NOMO-1 treated with DMSO at 0.1 percent for 48 hours (cell line): ENCODE results near the gene CASP2.

Source experiments
- DNase-seq: peaks from one replicate; lab custom pipeline; 2025; ENCODE audit not compliant: unreplicated experiment; lab: John Stamatoyannopoulos, UW

CASP2 gene

DNA sequence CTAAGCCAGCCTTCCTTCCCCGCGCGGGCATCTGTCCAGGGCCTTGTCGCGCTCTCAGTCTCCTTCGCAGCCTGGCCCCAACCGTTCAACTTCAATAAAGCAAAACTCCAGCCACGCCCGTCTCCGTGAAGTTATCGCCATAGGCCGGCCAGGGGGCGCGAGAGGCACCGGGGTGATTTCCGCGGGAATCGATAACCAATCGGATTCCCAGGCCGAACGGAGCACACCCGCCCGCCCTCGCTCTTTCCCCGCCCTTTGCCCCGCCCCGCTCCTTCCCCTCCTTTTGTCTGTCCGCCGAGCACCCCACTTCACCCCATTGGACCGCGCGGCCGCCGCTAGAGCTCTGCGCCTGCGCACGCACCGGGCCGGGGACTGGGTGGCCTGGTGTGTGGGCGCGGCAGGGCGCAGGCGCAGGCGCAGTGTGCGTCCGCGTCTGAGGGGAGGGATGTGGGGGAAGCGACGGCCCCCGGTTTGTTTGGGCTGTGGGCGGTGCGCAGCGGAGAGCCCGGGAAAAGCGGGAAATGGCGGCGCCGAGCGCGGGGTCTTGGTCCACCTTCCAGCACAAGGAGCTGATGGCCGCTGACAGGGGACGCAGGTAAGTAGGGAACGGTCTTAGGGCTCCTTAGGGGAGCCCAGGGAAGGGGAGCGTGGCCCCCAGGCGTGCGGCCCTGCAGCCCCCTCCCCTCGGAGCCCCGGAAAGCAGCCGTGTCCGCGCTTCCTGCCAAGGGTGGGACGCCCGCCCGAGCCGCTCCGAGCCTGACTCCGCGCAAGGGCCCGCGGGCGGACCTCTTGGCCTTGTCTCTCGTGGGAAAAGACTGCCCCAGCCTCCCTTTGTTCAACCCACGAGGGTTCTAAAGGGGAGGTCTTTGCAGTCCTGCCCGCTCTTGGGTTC, at the start of gene CASP2:
TSS of gene CASP2 (plus strand) at position 417 of the 892 bp plus-strand sequence. CDS start at position 522, 105 bp downstream.
- peak; percentile 89 for DNase-seq

DNA sequence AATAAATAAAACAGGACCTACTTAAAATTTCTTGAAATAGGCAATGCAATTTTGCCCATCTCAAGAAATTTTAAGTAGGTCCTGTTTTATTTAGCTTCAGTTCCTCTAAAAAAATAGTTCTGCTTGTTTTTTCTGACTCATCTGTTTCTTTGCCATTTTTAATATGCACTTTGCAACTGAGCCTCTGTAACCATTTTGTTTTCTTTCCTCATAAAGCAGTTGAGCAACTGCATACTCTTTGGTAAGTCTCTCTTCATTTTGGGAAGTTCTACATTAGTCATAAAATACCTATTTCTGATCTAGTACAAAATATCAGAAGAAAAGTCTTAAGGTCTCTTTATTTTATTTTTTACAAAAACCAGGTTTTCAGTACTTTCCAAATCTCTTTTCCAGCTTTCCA, 48.3 kb upstream of the CASP2 start:
- DNase-seq = peak; percentile 82

DNA sequence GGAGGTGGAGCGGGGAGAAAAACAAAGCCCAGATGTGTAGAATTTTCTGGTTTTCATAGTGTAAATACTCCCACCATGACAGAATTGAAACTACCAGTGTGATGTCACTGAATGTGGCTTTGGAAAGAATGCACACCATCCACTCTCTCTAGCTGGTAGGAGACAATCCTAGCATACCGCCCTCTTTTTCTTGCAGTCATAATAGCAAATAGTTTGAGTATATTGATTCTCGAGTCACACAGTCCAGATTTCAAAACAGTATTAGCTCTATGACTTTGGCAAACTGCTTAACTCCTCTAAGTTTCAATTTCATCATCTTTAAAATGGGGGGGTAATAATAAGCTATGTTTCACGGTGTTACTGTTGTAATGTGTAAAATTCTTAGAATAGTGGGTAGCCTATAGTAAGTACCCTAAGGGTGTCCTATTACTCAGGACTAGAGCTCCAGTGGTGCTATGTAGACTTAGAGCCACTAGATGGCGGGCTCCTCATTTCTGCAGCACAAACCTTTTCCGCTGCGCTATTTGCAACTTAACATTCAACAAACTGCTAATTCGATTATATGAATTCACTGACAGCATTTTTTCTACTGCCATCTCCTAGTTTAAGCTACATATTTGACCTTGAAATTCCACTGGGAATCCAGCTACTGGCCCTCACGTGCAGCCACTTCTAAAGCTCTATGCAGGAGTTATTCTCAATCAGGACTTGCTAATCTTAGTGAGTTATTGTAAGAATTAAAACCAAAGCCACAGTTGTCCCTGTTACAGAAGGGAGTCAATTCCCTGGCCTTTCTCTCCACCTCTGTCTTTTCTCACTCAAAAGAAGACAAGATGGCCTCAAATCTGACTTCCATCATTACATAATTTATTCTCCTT, 47.6 kb upstream of the CASP2 start:
- peak; percentile 70 for DNase-seq

DNA sequence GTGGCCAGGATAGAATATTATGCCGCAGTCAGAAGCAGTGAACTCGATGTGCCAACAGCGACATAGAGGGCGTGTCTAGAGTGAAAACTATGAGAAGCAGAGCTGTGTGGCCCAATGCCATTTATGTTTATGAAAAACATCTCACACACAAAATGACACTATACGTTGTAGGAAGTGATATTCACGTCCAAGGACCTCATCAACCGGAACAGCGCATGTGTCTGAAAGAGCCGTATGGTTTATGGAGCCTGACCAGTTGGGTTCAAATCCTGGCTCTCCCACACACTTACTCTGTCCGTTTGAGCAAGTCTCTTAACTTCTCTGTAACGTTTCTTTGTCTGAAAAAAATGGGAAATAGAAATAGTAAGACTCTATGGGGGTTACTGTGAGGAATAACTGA, 45.8 kb upstream of the CASP2 start:
- no peak for DNase-seq

DNA sequence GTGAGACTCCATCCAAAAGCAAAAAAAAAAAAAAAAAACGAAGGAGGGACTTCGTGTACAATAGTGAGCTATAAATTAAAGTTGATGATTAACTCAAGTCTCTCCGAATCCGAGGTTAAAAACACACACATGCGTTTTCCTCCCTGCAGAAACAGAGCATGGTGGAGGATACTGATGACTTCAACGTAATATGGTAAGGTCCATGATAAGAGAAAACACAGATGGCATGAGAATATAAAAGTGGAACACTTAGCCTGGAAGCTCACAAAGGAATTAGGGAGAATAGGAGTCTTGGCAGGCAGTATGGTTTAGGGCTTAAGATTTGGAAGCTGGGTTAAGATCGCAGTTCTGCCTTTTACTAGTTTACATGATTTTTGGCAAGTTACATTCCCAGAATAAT, 45.0 kb upstream of the CASP2 start:
- no peak for DNase-seq

DNA sequence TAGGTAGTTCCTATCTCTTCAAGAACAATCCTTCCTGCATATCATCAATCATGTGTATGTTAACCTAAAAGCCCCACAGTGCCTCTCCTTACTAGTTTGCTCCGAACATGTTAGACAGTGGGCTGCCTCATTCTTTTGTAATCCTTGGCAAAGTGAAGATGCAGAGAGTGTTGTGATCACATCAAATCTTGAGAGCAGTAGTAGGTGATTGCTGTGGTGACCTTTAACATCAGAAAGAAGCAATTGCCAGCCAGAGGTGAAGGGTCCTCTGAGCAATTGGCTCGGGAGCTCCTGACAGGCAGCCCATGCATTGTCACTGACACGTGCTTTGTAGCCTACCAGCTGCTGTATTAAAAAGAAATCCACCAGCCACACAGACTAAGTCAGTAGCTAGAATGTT, 44.5 kb upstream of the CASP2 start:
- DNase-seq = no peak

DNA sequence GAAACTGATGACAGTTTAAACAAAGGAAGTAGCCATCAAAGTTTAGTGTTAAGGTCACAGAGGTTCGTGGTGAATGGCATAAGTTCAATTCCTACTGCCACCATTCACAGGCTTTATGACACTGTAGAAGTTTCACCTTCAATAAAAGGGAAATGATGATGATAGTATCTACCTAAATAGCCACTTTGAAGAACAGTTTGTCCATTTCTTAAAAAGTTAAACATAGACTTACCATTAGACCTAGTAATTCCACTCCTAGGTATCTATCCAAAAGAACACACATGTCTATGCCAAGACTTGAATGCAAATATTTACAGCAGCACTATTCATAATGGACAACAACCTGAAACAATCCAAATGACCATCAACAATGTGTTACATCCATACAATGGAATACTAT, 43.8 kb upstream of the CASP2 start:
- DNase-seq = no peak

DNA sequence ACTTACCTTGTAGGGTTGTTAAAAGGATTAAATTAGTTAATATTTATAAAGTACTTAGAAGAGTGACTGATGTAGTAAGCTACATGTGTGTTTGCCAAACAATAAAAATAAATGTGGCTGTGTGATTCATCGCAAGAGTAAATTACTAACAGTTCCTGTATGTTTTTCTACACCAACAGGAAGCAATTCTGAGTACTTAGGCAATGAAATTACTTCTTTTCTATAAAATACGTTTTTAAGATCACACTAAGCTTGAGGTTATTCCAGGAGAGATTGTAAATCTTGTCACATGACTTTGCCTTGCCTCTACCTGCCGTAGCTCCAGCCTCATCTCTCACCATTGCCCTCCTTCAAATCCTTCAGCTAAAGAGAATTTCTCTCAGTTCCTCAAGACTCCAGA, 43.0 kb upstream of the CASP2 start:
- peak; percentile 70 for DNase-seq

DNA sequence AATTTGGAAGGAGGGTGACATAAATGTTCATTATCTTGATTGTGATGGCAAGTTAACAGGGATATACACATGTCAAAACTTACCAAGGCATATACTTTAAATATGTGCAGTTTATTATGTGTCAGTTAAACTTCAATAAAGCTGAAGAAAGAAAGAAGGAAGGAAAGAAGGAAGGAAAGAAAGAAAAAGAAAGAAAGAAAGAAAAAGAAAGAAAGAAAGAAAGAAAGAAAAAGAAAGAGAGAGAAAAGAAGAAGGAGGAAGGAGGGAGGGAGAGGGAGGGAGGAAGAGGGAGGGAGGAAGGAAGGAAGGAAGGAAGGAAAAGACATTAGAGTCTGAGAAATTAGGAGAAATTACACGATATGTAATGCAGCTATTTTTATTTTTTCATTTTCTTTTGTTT, 40.8 kb upstream of the CASP2 start:
- DNase-seq = no peak

DNA sequence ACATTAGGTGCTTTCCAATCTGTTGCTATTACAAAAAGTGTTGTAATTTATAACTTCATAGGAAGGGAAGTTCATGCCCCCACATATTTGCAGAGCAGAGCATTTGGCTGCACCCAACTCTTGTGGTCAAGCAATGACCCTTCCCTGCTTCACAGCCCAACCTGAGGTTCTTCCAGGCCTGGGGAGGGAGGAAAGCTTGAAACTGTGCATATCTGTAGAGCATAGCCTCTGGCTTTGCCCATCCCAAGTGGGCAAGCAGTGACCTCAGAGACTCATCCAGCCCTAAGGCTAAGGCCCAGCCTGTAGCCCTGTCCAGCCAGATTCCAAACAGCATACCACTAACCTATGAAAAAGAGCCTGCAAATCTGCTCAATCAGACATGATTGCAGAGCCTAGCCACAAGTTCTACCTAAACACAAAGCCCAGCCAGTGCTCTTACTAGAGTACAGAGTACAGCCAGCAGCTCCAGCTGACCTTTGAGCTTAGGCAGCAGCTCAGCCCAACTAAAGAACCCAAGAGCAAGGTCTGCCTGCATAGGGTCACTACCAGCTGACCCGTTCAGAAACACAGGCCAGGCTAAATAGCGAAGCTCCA, 39.3 kb upstream of the CASP2 start:
- DNase-seq = no peak

DNA sequence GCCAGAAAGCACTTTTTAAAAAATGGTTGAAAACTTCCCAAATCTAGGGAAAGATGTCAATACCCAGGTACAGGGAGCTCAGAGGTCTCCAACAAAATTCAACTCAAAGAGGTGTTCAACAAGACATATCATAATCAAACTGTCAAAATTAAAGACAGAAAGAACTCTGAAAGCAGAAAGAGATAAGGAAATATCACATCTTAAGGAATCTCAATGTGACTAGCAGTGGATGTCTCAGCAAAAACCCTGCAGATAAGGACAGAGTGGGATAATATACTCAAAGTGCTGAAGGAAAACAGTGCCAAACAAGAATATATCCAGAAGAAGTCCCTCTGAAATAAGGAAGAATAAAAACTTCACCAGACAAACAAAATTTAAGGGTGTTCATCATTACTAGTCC, 38.0 kb upstream of the CASP2 start:
- no peak for DNase-seq

DNA sequence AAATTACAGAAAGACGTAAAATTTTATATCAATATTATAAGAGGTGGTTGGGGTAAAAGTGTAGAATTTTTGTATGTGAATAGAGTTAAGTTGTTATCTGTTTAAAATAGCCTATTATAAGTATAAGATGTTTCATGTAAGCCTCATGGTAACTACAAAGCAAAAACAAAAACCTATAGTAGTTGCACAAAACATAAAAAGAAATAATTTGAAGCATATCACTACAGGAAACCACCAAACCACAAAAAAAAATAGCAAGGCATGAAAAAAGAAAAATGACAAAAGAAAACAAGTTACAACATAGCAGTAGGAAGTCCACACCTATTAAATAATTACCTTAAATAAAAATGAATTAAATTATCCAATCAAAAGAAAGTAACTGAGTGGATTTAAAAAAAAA, 37.3 kb upstream of the CASP2 start:
- DNase-seq = peak; percentile 38

DNA sequence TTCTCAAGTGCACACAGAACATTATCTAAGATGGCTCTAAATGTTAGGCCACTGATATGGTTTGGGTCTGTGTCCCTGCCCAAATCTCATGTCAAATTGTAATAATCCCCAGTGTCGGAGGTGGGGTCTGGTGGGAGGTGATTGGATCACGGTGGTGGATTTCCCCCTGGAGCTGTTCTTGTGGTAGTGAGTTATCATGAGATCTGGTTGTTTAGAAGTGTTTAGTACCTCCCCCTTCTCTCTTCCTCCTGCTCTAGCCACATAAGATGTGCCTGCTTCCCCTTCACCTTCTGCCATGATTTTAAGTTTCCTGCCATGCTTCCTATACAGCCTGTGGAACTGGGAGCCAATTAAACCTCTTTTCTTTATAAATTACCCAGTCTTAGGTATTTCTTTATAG, 36.1 kb upstream of the CASP2 start:
- DNase-seq = no peak

DNA sequence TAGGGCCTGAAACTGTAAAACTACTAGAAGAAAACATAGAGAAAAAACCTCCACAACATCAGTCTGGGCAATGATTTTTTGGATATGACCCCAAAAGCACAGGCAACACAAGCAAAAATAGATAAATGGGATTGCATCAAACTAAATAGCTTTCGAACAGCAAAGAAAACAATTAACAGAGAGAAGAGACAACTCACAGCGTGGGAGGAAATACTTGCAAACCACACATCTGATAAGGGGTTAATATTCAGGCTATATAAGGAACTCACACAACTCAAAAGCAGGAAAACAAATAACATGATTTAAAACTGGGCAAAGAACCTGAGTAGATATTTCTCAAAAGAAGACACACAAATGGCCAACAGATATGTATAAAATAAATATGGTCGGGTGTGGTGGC, 32.6 kb upstream of the CASP2 start:
- DNase-seq = no peak

DNA sequence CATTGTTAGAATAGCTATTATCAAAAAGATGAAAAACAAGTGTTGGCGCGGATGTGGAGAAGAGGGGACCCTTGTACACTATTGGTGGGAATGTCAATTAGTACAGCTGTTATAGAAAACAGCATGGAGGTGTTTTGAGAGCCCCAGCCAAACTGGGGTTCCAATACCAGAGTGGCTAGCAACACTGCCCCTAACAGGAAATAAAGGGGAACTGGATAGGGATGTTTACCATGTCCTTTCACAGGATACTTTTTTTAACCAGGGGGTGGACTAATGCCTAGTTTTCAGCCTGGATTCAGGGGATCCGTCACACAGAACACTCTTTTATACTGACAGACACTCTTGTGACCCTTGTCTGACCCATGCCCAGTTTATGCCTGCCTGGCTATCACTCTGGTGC, 31.8 kb upstream of the CASP2 start:
- DNase-seq = no peak

DNA sequence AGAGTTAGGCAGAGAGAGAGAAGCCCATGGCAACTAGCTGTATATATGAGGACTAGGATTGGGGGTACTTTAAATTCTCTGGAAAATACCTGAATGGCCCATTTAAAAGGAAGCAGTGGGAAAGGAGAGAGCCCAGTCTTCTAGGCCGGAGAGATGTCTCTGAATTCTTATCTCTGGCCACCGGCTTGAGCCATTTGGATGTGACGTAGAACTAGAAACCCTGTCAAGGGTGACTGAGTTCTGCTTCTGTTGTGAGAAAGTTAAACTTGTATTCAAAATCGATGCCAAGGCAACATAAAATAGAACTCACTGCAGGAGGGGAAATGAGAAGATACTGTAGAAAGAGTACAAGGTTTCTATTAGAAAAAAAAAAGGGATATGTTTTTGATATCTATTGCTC, 31.2 kb upstream of the CASP2 start:
- DNase-seq = no peak

DNA sequence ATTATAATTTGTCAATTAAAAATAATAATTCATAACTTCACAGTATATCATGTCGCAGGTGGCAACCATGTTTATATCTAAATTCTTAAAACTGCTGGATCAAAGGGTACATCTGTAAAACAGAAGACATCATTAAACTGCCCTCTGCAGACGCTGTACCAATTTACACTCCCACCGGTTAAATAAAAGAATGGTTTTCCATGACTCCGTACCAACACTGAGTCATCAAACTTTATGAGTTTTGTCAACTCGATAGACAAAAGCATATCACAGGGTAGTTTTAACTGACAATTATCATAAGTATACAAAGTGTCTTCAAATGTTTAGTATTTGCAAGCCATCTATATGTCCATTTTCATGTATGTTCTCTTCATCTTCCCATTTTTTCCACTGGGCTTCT, 30.6 kb upstream of the CASP2 start:
- DNase-seq = no peak

DNA sequence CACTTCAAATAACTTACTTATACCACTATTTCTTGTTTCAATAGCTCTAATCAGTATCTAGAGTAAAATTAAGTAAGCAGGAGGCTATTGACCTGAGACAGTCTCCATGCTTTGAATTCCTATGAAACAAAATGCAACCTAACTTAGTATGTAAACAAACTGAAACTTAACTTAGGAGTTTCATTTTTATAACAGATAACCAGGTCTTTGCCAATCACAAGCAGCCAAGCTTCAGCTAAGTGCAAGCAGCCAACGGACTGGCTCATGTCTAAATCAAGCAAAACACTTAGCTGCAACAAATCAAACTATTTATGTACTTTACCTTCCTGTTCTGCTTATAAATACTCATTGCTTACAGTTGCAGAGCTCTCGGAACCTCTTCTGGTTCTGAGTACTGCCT, 29.3 kb upstream of the CASP2 start:
- DNase-seq = peak; percentile 37

DNA sequence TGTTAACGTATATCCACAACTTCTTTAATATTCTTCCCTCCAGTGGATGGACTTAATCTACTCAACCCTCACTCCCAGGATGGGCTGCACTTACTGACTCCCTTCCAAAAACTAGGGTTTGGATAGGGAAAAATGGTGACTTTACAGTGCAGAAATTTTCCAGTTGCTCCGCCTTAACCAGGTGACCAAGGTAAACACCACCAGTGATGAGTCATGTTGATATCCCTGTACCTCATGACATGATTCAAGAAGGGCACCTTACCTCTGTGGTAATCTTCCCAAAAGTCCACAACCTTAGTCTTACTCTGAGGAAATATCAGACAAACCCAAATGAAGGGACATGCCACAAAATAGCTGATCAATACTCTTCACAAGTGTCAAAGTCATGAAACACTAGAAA, 28.4 kb upstream of the CASP2 start:
- no peak for DNase-seq

DNA sequence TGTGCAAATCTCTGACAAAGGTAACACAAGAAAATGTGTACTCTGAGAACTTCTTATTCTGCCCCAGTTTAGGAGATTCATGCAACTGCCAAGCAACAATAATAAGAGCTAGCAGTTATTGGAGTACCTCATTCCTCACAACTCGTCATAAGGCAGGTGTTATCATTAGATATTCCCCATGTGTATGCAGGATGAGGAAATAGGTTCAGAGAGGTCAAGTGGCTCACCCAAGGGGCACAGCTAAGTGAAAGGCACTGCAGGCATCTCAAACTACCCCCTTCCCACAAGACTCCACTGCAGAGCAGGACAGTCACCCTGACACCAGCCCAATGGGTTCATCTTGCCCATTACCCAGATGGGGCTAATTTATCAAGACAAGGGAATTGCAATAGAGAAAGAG, 26.2 kb upstream of the CASP2 start:
- no peak for DNase-seq

DNA sequence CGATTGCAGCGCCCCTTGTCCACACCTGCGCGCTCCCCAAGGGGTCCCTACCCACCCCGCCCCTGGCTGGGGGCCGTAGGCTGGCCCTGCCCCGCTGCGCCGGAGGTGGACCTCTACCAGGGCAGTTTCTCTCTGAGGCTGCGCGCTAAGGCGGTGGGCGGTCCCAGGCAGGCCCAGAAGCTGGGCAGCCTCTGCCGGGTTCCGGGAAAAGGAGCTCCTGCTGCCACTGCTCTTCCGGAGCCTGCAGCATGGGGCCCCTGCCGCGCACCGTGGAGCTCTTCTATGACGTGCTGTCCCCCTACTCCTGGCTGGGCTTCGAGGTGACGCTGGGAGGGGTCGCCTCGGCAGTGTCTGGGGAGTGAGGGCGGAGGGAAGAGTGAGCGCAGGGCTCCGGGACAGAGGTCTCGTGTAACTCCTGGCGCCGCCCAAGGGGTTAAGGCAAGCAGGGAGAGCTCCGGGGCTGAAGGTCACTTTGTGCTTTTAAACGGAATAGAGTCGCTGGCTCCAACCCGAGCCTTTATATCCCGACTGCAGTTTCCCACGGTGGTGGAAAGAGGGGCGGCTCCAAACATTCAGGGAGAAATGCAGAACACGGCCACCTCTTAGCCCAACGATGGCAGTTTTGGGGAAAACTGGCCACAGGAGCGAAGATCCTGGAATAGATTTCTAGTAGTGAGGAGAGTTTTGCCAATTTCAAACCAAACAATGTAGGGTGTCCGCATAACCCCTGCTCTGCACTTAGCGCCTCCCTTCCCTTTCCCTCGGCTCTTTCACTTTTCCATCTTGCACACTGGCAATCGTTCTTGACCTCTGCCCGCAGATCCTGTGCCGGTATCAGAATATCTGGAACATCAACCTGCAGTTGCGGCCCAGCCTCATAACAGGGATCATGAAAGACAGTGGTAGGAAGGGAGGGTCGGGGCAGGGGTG, 24.6 kb upstream of the CASP2 start, which contains the start of gene GSTK1:
TSS of gene GSTK1 (plus strand) at position 176 of the 930 bp plus-strand sequence. CDS start at position 249, 73 bp downstream.
- DNase-seq = peak; percentile 25
